ENCODE data around the gene KLHL28.
"Not testable (repeated sequence)": the region's sequence is repeated elsewhere in the genome, so short reads cannot be mapped to it uniquely, and the experiment has no call there.

The KLHL28 gene

DNA sequence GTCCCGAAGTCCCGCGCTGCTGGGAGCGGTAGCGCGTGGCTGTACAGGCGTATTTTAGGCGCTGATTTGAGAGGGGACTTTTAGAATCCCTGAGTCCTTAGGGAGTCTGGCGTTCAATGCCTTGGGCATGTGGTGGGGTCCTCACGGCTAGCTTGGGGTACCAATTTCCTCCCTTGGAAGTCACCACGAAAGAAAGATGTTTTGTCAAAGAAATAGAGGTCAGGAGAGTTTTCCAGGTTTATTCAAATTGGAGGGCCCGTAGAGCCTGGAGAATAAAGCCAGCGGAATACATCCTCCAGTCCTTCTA, 63.9 kb downstream of the KLHL28 start:
- peak in 2 of 56 donors; percentile 41 to 64 for DNase-seq

DNA sequence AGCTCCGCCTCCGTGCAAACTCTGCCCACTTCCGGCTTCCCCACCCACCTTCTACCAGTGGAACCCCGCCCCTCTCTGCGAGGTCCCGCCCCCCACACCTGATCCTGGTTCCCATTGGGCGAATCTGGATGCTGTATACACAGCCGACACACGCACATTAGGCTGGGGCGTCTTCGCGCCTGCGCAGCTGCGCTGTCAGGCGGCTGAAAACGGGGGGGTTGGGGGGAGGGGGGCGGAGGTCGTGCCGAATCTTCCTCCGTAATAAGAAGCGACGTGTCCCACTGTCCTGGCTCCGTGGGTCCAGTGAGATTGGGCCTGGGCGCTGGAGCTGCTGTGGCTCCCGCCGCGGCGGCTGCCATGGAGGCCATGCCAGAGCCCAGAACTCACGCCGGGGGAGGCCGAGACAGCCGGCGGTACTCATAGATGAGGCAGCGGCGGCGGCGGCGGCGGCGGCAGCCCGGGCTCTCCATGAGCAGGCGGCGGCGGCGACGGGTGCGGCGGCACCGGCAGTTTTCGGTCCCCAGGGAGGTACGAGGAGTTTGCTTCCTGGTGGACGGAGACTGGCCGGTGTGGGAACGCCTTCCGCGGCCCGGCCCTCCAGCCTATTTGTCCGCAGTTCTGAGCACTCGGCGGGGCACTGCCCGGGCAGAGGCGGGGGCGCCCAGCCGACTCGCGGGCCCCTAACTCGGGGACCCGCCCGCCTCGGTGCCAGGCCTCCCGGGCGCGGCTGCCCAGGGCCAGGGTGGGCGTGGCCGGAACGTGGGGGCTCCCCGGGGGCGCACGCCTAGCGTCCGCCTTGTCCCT, 64.5 kb downstream of the KLHL28 start:
- peak; percentile 76 to 99 (median 96) for DNase-seq

DNA sequence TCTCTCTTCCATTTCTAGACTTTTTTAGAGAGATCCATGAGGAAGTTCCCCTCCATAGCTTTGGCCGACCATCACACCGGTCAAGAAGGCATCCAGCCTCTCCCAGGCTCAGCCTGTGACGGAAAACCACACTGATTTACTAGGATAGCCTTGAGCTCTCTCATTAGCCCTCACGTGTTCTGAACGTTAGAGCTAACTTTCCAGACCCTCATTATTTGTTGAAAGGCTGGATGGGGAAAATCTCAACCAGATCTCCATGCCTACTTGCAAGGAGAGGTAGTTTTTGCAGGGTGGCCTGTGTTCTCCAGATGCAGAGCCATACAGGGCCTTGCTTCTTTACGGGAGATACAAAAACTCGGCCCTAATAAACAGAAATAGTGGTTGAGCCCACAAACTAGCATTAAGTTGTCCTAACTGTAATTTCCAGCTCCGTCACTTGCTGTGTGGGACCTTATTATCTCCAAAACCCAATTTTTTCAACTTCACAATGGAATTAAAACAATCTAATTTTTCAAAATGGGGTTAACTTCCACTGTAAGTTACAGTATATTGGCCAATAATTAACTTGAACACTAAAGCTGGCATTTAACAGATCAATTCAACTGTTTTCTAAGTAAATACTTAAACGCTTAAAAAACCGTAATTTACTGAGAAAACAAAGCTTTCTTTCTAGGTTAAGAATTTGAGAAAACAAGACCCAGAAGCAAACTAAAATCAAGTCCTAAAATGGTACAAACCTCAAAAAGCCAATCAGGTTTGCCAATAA, 65.3 kb downstream of the KLHL28 start:
- DNase-seq: no peak

DNA sequence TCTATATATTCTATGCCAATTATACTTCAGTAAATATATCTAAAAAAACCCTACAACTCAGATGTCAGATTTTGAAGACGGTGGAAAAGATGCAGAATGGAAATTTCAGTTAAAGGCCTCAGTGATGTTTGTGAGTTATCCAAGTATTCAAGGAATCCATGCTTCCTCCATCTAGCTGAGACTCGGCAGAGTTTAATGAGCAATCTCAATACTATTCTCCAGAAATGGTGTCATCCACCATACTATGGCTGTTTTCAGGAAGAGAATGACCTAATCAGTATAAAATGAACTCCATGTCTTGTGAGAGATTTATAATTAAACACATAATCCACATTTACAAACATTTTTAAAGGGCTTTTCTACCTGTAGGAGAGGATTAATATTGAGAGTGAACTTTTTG, 66.0 kb downstream of the KLHL28 start:
- DNase-seq: no peak

DNA sequence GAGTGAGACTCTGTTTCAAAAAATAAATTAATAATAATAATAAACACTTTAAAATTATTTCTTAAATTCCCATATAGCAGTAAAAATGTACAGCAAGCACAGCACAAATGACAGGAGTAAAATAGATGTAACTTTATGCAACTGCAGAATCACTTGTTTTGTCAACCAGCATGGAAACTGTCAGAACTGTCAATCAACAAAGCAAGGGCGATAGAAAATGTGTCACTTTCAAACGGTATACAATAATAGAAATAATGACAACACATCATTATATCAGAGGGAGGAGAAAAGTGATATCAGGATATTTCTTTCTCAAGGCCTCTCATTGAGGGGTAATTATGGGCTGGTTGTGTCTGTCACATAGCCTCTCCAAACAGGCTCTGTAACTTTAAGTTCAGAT, 68.2 kb downstream of the KLHL28 start:
- DNase-seq: no peak

DNA sequence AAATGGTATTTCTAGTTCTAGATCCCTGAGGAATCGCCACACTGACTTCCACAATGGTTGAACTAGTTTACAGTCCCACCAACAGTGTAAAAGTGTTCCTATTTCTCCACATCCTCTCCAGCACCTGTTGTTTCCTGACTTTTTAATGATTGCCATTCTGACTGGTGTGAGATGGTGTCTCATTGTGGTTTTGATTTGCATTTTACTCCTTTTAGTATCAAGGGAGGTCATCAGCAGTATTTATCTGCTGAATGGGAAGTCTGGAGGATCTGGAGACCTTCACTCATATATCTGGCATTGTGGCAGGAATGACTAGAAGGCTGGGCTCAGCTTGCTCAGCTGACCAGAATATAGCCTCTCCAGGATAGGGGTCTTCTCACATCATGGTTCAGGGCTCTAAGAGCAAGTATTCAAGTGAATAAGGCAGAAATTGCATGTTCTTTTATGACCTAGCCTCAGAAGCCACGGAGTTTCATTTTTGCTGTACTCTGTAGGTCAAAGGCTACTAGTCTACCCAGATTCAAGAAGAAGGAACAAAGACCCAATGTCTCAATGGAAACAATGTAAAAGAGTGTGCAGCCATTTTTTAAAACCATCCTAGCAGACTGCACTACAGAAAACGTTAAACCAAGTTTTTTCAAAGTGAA, 69.9 kb downstream of the KLHL28 start:
- DNase-seq: not testable (repeated sequence)

DNA sequence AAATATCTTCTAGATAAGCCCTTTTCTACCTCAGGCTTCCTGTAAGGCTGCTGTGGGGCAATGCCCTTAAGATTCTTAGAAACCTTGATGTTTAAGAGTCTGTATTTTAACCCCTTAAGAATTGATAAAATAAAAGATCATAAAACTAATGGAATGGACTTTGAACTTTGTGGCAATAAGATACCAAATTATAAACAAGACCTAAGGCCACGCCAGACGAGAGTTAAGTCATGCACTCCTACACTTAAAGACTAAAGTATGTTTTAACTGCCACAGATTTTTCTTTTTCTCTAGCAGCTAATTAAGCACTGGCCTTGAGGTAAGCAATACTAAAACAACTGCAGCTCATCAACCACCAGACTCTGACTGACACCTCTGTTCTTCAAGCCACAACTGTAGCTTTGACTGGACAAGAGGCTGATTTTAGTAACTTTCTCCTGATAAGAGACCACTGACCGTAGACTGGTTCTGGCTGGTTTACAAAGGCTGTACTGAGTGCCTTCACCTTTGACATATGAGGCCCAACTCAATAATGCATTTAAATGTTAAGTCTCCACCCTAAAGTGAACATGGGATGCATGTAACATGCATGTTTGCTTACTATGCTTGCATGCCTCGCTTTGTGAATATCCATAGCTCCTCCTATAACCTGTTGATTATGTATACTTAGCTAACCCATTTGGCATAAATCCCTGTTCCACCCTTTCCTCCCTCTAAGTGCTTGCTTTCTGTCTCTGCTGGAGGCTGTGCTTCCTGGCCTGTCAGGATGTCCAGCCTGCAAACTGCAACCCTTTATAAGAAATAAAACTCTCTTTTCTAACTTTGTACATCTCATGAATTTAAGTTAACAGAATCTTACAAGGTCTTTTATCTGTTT, 71.9 kb downstream of the KLHL28 start:
- DNase-seq: no peak

DNA sequence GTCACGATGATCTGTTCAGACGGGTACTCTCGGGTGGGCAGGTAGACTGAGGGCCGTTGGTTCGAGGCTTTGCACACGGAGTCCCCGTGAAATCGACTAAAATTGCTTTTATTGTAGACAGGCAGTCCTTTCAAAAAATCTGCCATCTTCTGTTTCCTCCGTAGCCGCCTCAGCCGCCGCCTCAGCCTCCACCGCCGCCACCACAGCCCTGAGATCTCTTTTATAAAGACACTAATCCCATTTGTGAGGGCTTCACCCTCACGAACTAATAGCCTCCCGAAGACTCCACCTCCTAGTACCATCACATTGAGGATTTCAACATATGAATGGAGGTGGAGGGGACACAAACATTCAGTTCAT, 74.2 kb downstream of the KLHL28 start:
- DNase-seq: no peak

DNA sequence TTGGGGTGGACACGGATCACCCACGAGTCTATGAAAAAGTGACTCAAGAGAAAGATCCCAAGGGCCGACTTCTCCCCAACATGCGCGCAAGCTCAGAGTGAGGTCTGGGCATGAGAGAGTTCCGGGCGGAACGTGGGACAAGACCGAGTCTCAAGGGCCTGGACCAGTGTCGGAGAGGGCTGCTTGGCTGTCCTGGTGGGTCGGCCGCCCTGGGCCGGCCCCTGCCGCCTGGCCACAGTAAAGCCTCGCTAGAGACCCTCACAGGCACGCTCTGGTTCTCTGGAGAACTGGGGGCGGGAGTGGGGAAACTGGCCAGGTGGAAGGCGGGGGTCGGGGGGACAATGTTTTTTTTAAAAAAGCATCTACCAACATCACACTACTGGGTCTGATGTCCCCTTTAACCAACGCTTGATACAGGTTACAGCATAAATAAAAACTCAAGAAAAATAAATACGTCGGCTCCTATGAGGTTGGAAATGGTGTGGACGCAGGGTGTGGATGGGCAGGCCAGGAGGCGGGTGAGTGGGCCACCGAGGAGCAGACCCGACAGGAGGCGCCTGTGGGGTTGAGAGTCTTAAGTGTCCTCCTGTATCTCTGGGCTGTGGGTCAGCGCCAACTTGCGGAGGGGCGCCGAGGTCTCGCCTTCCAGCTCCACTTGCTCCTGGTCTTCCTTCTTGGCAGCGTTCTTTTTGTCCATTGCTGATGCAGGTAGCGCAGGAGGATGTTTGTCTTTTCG, 74.7 kb downstream of the KLHL28 start:
- no peak for DNase-seq

DNA sequence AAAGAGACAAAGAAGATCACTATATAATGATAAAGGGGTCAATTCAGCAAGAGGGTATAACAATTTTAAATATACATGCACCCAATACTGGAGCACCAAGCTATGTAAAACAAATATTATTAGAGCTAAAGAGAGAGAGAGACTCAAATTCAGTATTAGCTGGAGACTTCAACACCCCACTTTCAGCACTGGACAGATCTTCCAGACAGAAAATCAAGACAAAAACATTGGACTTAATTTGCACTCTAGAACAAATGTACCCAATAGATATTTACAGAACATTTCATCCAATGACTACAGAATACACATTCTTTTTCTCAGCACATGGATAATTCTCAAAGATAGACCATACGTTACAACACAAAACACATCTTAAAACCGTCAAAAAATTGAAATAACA, 81.0 kb downstream of the KLHL28 start:
- DNase-seq: no peak
